GM12878 (cell line): ENCODE measurements around the gene FSHR. TPM values are rescaled to one million over a fixed set of nuclear protein-coding genes. Genes with fewer than 3 reads are reported as not detected.

Source experiments
- ATAC-seq: fragments of 200-7000 bp; cut with Tn5 transposase; 3 replicates; pipeline ENCODE4 v1.9.1; 2020; ENCODE audit warnings: mild to moderate bottlenecking, moderate library complexity
- BruUV-seq: library from RNA; stranded (reverse); fragments of 400-500 nt; replicated peaks from 2 replicates; lab custom pipeline; 2021; lab: Mats Ljungman, UMichigan
- CTCF ChIA-PET: fragments of 300-600 bp; sonication (Branson Sonifier 250); formaldehyde crosslinking; extraction: SDS; loops from one replicate; lab custom pipeline; 2021; ENCODE audit warnings: inconsistent platforms; lab: Yijun Ruan, JAX
- POLR2A ChIA-PET: fragments of 350-600 bp; formaldehyde crosslinking; extraction: SDS; loops from one replicate; lab custom pipeline; 2021; ENCODE audit warnings: inconsistent platforms; lab: Charles Lee
- RAD21 ChIA-PET: fragments of 300-600 bp; sonication (Branson Sonifier 250); formaldehyde crosslinking; loops from one replicate; lab custom pipeline; 2023; ENCODE audit warnings: antibody characterized with exemption; ENCODE audit not compliant: unreplicated experiment; lab: Charles Lee
- SMC1A ChIA-PET: fragments of 300-600 bp; sonication (Branson Sonifier 250); formaldehyde crosslinking; loops from one replicate; lab custom pipeline; 2023; ENCODE audit not compliant: unreplicated experiment, uncharacterized antibody; lab: Charles Lee
- DNase-seq: peaks from one replicate; pipeline ENCODE4 v3.0.0-alpha.2; 2011; ENCODE audit warnings: low read depth, low spot score
- FAIRE-seq: peaks from 3 replicates; lab custom pipeline; 2011; peaks lifted over from hg19 to GRCh38; lab: Jason Lieb, UNC
- H2AFZ ChIP-seq: 2 replicates; pipeline ENCODE4 v1.6.0; 2011; ENCODE audit warnings: low read depth, low read length, control low read depth; ENCODE audit not compliant: control insufficient read depth
- H3K27ac ChIP-seq: 2 replicates; pipeline ENCODE4 v1.5.1; 2011; ENCODE audit warnings: control low read depth; ENCODE audit not compliant: control insufficient read depth, insufficient read depth
- H3K27me3 ChIP-seq, 2 experiments: replicated peaks in 1 of 2; 2 replicates each; pipeline versions ENCODE4 v1.6.0 to v1.6.1; 2011; ENCODE audit warnings: low read length in 1 of 2; ENCODE audit not compliant: control insufficient read depth in 2 of 2, insufficient read depth in 2 of 2
- H3K36me3 ChIP-seq, 2 experiments: 2 replicates each; pipeline ENCODE4 v1.5.1; 2011; ENCODE audit warnings: low read length in 1 of 2; ENCODE audit not compliant: control insufficient read depth in 2 of 2, insufficient read depth in 2 of 2
- H3K4me1 ChIP-seq: 2 replicates; pipeline ENCODE4 v1.6.1; 2011; ENCODE audit warnings: mild to moderate bottlenecking, low read length, moderate library complexity, mixed read lengths; ENCODE audit not compliant: control insufficient read depth, insufficient read depth
- H3K4me2 ChIP-seq: 2 replicates; pipeline ENCODE4 v1.6.0; 2011; ENCODE audit warnings: control low read depth; ENCODE audit not compliant: control insufficient read depth, insufficient read depth
- H3K4me3 ChIP-seq: fragments of 200-600 bp; sonication (generic); 2 replicates; pipeline ENCODE4 v1.5.1; 2016
- H3K79me2 ChIP-seq: 2 replicates; pipeline ENCODE4 v1.6.0; 2011; ENCODE audit warnings: low read length; ENCODE audit not compliant: control insufficient read depth, insufficient read depth
- H3K9ac ChIP-seq: 2 replicates; pipeline ENCODE4 v1.8.0; 2011; ENCODE audit warnings: low read length, control low read depth, mixed read lengths; ENCODE audit not compliant: control insufficient read depth, insufficient read depth
- H3K9me3 ChIP-seq: replicated peaks from 3 replicates; pipeline ENCODE4 v1.5.1; 2011; ENCODE audit warnings: mild to moderate bottlenecking, low read length; ENCODE audit not compliant: control insufficient read depth, insufficient read depth
- H4K20me1 ChIP-seq: 2 replicates; pipeline ENCODE4 v1.6.0; 2011; ENCODE audit not compliant: control insufficient read depth, insufficient read depth
- BCL11A ChIP-seq: IDR thresholded peaks from 2 replicates; pipeline ENCODE4 v1.6.1; 2011; ENCODE audit warnings: low read depth, low read length
- CREM ChIP-seq: IDR thresholded peaks from 2 replicates; pipeline ENCODE4 v1.6.1; 2014; ENCODE audit warnings: antibody characterized with exemption, low read depth
- POLR2AphosphoS5 ChIP-seq: IDR thresholded peaks from 2 replicates; pipeline ENCODE4 v1.6.1; 2011; ENCODE audit warnings: mild to moderate bottlenecking, low read length, inconsistent platforms
- RCOR1 ChIP-seq: conservative IDR thresholded peaks from 2 replicates; pipeline ENCODE4 v1.6.1; 2012; ENCODE audit warnings: low read depth, low read length, improper control_type of control experiment
- TARDBP ChIP-seq: IDR thresholded peaks from 2 replicates; pipeline ENCODE4 v1.6.1; 2016; ENCODE audit warnings: borderline replicate concordance
- WGBS: methylation state at CpG from one replicate; pipeline ENCODE4 v1.1.6; 2016; ENCODE audit warnings: low lambda C conversion rate; ENCODE audit not compliant: insufficient replicate concordance, insufficient coverage; ENCODE audit errors: missing lambda C conversion rate; 5-methylcytosine and 5-hydroxymethylcytosine counted together
- in situ Hi-C: fragments of 300-500 bp; cut with MboI; formaldehyde crosslinking; loops from 9 replicates; pipeline ENCODE4 v1.14.3; 2018; ENCODE audit warnings: mixed read lengths
- intact Hi-C: fragments of 100-400 bp; cut with micrococcal nuclease; formaldehyde crosslinking; loops from one replicate; pipeline ENCODE4 v1.14.2; 2022; ENCODE audit not compliant: unreplicated experiment
- polyA plus RNA-seq, 11 experiments: library from polyadenylated mRNA; depleted of rRNA in 4 of 11; unstranded in 6 of 11; stranded (reverse) in 5 of 11; fragments of >200 nt; fragmentation: Nextera tagmentation in 4 of 11; fragmentation: Illumina TruSeq in 1 of 11; extraction: Ambion mirVana in 4 of 11; extraction: Trizol in 1 of 11; gene quantifications; 1 replicate in 1 of 11; 2 replicates in 10 of 11; pipeline versions ENCODE4 v1.2.1 to v1.2.3, GENCODE V29; 2011 to 2016; ENCODE audit warnings: inconsistent platforms in 2 of 11, missing spikeins in 2 of 11, low read depth in 1 of 11
- total RNA-seq, 4 experiments: library from RNA; depleted of rRNA in 3 of 4; stranded (reverse); fragments of >200 nt in 3 of 4; fragmentation: Illumina TruSeq in 1 of 4; extraction: Trizol in 1 of 4; gene quantifications; 2 replicates each; pipeline versions ENCODE4 v1.2.1 to v1.2.3, GENCODE V29; 2013 to 2021
- TF ChIP-seq, protein P1 (sequence below): IDR thresholded peaks from 2 replicates; pipeline ENCODE4 v1.6.1; 2012; ENCODE audit warnings: improper control_type of control experiment, low read depth, low read length; ENCODE audit not compliant: insufficient replicate concordance
- TF ChIP-seq, protein P2 (sequence below): fragments of 450-650 bp; conservative IDR thresholded peaks from 2 replicates; pipeline ENCODE4 v1.6.1; 2017; ENCODE audit warnings: mild to moderate bottlenecking, moderate library complexity
- TF ChIP-seq, protein P3 (sequence below): fragments of 150-350 bp; IDR thresholded peaks from 2 replicates; pipeline ENCODE4 v1.6.1; 2016; ENCODE audit warnings: low read depth, low read length
- TF ChIP-seq, protein P4 (sequence below): fragments of 150-350 bp; IDR thresholded peaks from 2 replicates; pipeline ENCODE4 v1.6.1; 2014; ENCODE audit warnings: mild to moderate bottlenecking, low read depth, low read length

FSHR gene
- total and polyA plus RNA-seq, 10 of the 15 experiments (the other 5 are each of a cell fraction or from before 2014, with no cell fraction given) = not detected

DNA sequence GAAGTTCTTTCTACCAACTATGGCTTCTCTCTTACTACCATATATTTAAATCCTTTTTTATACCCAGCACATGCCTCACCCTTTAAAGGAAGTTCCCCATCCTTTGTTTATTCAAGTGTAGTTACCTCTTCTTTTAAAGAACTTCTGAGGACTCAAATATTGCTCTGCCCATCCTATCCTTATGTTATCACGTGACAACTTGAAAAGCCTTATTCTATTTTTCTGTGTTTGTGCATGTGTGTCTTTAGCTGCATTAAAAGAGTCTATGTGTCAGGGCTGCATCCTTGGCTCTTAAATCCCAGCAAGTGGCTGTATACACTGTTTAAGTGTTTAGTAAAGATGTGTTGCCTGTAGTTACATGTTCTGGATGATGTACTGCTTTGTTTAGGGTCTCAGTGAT lies 22.5 kb downstream of the FSHR start:
- CTCF ChIA-PET = no interaction called here
- in situ Hi-C loops (no loop called here), intact Hi-C loops (no loop called here)
- H4K20me1 ChIP-seq = no peaks in the 10 kb centered on the region
- H3K27ac ChIP-seq = no peak overlapping the region
- DNase-seq (no peak), FAIRE-seq (no peak), ATAC-seq (no peak)
- no peak overlapping the region for H3K4me3 ChIP-seq
- SMC1A ChIA-PET = no interaction called here
- RAD21 ChIA-PET = no interaction called here
- no peaks in the 10 kb centered on the region for H3K9me3 ChIP-seq
- no peak overlapping the region for H3K9ac ChIP-seq
- WGBS = 0% methylated on average over 1 of the region's 1 CpG
- no peaks in the 10 kb centered on the region for H3K79me2 ChIP-seq
- BruUV-seq = no TSS peak
- H3K4me1 ChIP-seq = no peaks in the 10 kb centered on the region
- POLR2A ChIA-PET = no interaction called here
- no peak overlapping the region for H2AFZ ChIP-seq
- H3K27me3 ChIP-seq = no peaks in the 10 kb centered on the region
- no peaks in the 10 kb centered on the region for H3K36me3 ChIP-seq
- no peak overlapping the region for H3K4me2 ChIP-seq
- no peak for TF ChIP-seq POLR2AphosphoS5
- TF ChIP-seq, protein P1, sequence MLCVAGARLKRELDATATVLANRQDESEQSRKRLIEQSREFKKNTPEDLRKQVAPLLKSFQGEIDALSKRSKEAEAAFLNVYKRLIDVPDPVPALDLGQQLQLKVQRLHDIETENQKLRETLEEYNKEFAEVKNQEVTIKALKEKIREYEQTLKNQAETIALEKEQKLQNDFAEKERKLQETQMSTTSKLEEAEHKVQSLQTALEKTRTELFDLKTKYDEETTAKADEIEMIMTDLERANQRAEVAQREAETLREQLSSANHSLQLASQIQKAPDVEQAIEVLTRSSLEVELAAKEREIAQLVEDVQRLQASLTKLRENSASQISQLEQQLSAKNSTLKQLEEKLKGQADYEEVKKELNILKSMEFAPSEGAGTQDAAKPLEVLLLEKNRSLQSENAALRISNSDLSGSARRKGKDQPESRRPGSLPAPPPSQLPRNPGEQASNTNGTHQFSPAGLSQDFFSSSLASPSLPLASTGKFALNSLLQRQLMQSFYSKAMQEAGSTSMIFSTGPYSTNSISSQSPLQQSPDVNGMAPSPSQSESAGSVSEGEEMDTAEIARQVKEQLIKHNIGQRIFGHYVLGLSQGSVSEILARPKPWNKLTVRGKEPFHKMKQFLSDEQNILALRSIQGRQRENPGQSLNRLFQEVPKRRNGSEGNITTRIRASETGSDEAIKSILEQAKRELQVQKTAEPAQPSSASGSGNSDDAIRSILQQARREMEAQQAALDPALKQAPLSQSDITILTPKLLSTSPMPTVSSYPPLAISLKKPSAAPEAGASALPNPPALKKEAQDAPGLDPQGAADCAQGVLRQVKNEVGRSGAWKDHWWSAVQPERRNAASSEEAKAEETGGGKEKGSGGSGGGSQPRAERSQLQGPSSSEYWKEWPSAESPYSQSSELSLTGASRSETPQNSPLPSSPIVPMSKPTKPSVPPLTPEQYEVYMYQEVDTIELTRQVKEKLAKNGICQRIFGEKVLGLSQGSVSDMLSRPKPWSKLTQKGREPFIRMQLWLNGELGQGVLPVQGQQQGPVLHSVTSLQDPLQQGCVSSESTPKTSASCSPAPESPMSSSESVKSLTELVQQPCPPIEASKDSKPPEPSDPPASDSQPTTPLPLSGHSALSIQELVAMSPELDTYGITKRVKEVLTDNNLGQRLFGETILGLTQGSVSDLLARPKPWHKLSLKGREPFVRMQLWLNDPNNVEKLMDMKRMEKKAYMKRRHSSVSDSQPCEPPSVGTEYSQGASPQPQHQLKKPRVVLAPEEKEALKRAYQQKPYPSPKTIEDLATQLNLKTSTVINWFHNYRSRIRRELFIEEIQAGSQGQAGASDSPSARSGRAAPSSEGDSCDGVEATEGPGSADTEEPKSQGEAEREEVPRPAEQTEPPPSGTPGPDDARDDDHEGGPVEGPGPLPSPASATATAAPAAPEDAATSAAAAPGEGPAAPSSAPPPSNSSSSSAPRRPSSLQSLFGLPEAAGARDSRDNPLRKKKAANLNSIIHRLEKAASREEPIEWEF = no peak
- no peak for TF ChIP-seq TARDBP
- TF ChIP-seq, protein P2, sequence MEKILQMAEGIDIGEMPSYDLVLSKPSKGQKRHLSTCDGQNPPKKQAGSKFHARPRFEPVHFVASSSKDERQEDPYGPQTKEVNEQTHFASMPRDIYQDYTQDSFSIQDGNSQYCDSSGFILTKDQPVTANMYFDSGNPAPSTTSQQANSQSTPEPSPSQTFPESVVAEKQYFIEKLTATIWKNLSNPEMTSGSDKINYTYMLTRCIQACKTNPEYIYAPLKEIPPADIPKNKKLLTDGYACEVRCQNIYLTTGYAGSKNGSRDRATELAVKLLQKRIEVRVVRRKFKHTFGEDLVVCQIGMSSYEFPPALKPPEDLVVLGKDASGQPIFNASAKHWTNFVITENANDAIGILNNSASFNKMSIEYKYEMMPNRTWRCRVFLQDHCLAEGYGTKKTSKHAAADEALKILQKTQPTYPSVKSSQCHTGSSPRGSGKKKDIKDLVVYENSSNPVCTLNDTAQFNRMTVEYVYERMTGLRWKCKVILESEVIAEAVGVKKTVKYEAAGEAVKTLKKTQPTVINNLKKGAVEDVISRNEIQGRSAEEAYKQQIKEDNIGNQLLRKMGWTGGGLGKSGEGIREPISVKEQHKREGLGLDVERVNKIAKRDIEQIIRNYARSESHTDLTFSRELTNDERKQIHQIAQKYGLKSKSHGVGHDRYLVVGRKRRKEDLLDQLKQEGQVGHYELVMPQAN = no peak
- no peak for TF ChIP-seq BCL11A
- TF ChIP-seq RCOR1 = no peak
- TF ChIP-seq, protein P3, sequence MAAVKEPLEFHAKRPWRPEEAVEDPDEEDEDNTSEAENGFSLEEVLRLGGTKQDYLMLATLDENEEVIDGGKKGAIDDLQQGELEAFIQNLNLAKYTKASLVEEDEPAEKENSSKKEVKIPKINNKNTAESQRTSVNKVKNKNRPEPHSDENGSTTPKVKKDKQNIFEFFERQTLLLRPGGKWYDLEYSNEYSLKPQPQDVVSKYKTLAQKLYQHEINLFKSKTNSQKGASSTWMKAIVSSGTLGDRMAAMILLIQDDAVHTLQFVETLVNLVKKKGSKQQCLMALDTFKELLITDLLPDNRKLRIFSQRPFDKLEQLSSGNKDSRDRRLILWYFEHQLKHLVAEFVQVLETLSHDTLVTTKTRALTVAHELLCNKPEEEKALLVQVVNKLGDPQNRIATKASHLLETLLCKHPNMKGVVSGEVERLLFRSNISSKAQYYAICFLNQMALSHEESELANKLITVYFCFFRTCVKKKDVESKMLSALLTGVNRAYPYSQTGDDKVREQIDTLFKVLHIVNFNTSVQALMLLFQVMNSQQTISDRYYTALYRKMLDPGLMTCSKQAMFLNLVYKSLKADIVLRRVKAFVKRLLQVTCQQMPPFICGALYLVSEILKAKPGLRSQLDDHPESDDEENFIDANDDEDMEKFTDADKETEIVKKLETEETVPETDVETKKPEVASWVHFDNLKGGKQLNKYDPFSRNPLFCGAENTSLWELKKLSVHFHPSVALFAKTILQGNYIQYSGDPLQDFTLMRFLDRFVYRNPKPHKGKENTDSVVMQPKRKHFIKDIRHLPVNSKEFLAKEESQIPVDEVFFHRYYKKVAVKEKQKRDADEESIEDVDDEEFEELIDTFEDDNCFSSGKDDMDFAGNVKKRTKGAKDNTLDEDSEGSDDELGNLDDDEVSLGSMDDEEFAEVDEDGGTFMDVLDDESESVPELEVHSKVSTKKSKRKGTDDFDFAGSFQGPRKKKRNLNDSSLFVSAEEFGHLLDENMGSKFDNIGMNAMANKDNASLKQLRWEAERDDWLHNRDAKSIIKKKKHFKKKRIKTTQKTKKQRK = no peak
- TF ChIP-seq, protein P4, sequence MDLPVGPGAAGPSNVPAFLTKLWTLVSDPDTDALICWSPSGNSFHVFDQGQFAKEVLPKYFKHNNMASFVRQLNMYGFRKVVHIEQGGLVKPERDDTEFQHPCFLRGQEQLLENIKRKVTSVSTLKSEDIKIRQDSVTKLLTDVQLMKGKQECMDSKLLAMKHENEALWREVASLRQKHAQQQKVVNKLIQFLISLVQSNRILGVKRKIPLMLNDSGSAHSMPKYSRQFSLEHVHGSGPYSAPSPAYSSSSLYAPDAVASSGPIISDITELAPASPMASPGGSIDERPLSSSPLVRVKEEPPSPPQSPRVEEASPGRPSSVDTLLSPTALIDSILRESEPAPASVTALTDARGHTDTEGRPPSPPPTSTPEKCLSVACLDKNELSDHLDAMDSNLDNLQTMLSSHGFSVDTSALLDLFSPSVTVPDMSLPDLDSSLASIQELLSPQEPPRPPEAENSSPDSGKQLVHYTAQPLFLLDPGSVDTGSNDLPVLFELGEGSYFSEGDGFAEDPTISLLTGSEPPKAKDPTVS = no peak
- no peak for TF ChIP-seq CREM
